CD4-positive, alpha-beta T cell treated with Interleukin-1 beta for 1 hour (primary cell): ENCODE measurements around the gene AKAP10.
"Not testable (repeated sequence)": the region's sequence is repeated elsewhere in the genome, so short reads cannot be mapped to it uniquely, and the experiment has no call there.

Source experiments
- DNase-seq, 2 donors: peaks; one replicate each; pipeline ENCODE4 v3.0.0-alpha.2; 2020 to 2022

The AKAP10 gene, protein sequence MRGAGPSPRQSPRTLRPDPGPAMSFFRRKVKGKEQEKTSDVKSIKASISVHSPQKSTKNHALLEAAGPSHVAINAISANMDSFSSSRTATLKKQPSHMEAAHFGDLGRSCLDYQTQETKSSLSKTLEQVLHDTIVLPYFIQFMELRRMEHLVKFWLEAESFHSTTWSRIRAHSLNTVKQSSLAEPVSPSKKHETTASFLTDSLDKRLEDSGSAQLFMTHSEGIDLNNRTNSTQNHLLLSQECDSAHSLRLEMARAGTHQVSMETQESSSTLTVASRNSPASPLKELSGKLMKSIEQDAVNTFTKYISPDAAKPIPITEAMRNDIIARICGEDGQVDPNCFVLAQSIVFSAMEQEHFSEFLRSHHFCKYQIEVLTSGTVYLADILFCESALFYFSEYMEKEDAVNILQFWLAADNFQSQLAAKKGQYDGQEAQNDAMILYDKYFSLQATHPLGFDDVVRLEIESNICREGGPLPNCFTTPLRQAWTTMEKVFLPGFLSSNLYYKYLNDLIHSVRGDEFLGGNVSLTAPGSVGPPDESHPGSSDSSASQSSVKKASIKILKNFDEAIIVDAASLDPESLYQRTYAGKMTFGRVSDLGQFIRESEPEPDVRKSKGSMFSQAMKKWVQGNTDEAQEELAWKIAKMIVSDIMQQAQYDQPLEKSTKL

GRCh38 chr17:19977293-19978208 is at the start of gene AKAP10:
Gene AKAP10, minus strand, starts transcription at chr17:19977828. Its CDS starts 149 bp downstream, at chr17:19977679.
- peak; percentile 90 to 92 for DNase-seq

GRCh38 chr17:20026960-20027359 is 49.3 kb upstream of the AKAP10 start:
- DNase-seq, result no peak

- no peak for DNase-seq
Measured at GRCh38 chr17:20022701-20023100, 45.1 kb upstream of the AKAP10 start.

GRCh38 chr17:20016475-20016992 is 38.9 kb upstream of the AKAP10 start:
- not testable (repeated sequence) for DNase-seq

DNA sequence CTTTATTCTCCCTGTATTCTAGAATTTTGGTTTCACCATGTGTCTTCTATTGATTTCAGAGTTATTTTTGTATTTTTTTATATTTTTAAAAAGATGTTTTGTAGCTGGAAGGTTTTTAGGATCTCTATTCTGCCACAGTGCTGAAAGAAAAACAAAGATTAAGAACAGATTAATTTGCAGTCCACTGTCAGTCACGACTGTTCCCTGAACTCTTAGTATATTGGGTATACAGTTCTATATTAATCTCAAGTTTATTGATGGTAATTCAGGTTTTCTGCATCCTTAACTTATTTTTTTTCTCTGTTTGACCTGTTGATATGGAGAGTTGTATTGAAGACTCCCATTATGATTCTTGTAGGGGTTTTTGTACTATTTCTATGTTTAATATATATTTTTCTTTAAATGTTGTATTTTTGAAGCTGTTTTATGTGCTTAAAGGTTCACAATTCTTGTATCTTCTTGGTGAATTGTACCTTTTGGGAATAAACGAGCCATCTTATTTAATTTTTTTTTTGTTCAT is 34.4 kb upstream of the AKAP10 start:
- DNase-seq, result no peak

GRCh38 chr17:20010936-20011335 is 33.3 kb upstream of the AKAP10 start:
- no peak for DNase-seq

DNA sequence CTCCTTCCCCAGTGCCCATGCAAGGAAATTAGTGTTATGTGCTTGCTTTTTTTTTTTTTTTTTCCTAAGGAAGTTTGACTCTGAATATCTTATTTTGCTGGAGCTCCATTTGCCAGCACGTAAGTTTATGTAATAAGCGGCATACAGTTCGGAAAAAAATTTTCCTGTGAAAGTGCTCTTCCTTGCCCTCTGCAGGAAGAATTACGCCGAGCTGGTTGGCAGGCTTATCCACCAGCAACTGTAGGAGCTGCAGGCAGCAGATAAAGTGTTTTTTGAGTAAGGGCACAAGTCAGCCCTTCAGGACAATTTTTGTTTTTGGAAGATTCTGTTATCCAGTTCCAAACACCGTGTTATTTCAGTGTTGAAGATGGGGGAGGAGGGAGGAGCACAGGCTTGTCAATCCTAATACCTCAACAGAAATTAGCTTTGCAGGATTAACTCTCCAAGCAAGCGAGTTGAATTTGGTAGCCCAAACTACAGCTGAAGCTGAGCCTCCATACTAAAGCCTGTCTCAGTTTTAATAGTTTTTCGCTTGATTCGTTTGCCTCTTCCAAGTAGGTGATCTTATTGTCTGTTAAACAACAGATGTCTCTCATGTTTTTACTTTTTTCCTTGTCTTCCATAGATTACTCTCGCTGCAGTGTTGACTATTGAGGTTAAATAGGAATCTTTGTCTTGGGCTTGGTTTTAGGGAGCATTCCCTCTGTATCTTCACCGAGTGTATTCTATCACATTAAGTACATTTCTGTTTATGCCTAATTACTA is 32.7 kb upstream of the AKAP10 start:
- peak in 1 of 2 donors; percentile 15 for DNase-seq

DNA sequence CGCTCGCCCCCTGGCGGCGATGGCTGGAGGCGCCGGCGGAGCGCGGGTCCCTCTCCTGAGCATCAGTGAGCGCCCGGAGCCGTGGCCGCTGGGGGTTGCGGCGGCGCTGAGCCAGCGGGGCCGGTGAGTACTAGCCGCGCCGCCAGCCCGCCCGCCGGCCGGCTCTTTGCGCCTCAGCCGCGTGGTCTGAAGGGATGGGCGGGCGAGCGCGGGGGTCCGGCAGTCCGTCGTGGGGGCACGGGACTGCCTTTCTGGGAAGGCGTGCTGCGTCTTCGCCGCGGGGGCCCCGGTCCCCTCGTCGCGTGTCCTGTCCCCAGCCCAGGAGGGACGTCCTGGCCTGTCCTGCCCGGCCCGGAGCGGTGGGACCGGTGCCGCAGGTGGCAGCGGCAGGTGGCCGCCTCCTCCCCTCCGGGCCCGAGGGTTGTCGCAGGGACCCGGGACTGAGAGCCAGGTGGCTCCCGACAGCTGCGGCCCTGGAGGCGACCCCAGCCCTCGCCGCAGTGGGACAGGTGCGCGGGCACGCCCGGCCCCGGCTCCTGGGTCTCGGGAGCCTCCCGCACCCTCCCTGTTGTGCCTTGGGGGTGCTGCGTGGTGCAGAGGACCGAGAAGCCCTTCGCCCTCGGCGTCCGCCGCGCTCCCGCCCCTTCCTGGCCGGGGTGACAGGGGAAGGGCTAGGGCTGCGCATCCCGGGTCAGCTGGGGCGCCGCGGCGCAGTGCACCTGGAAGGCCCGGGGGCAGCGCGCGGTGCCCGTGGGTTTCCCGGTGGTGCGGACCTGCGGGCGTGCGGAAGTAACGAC is 31.9 kb upstream of the AKAP10 start, which contains the start of gene SPECC1:
SPECC1 (plus strand) TSS at position 58 of the 797 bp plus-strand sequence. CDS start 87,293 bp downstream, outside the sequence.
- DNase-seq, result peak; percentile 87 to 89

DNA sequence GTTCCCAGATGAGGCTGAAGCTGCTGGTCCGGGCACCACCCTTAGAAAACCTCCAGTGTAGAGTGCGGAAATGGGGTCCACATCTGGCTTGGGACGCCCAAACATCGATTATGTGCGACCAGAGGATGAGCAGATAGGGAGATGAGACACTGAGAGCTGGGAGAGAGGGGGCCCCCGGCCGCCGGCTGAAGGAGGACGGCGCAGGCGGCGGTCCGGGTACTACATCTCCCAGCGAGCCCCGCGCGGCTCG is 31.3 kb upstream of the AKAP10 start:
- no peak for DNase-seq

DNA sequence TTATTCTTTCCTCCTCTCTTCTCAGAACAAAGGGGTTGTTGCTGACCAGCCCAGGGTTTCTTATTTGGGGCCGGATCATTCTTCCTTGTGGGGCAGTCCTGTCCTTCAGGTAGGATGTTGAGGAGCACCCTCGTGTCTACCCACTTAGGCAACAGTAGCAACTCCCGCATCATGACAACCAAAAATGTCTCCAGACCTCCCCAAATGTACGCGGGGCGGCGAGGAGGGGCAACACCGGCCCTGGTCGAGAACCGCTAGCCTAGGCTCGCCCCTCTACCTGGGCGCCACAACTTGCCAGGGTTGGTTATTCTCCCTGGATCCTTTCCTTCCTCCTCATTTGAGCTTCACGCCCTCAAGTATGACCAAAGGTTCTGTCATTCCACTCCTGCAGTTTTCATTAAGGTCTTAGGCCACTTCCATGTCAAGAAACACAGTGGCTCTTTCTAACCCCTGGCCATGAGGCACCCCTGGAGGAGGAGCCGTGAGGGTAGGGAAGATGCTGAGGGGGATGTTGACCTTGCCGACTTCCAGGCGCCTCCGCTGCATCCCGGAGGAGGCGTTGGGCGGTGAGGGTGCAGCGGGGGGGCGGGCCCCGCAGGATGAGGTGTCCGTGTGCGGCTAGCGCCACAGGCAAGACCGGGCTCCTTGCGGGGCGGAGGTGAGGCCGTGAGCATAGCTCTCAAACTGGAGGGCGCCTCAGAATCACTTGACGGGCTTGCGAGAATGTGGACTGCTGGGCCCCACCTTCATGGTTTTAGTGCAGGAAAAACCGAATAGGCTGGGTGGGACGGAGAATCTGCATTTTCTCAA is 30.8 kb upstream of the AKAP10 start:
- no peak for DNase-seq

GRCh38 chr17:19996502-19996901 is 18.9 kb upstream of the AKAP10 start:
- DNase-seq, result peak in 1 of 2 donors; percentile 6

DNA sequence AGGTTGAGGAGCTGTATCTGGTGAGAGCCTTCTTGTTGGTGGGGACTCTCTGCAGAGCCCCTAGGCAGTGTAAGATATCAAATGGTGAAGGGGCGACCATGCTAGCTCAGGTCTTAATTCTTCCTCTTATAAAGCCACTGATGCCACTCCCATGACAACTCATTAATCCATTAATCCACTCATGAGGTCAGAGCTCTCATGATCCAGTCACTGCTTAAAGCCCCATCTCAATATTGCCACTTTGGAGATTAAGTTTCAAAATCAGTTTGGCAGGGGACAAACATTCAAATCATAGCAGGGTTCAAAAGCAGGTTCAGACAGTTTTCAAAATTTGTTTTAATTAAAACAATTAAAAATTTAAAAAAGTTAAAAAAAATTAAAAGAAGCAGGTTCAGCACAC is 18.5 kb upstream of the AKAP10 start:
- no peak for DNase-seq

- peak; percentile 76 to 80 for DNase-seq
Measured at GRCh38 chr17:19992803-19993713, 15.4 kb upstream of the AKAP10 start.

GRCh38 chr17:19991252-19991885 is 13.7 kb upstream of the AKAP10 start:
- DNase-seq, result no peak

DNA sequence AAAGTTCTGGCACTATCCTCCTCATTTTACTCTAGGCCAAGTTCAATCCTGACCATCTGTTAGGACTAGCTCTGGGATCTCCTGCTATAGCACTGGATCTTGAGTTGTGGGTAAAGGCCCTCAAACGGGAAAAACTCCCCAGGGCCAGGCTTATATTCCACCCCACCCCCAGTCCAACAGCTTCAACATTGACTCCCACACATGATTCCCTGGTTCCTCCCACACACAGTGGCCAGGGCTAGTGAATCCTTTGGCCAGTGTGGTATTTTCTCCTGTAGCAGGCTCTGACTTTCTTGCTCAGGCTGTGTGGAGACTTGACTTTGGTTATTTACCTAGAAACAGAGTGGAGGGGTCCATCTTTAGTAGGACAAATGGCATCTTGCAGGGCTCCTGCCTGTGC is 10.3 kb upstream of the AKAP10 start:
- no peak for DNase-seq

GRCh38 chr17:19986941-19987861 is 9.6 kb upstream of the AKAP10 start:
- DNase-seq, result no peak
